ENCODE measurements around the gene MBD2.

DNA sequence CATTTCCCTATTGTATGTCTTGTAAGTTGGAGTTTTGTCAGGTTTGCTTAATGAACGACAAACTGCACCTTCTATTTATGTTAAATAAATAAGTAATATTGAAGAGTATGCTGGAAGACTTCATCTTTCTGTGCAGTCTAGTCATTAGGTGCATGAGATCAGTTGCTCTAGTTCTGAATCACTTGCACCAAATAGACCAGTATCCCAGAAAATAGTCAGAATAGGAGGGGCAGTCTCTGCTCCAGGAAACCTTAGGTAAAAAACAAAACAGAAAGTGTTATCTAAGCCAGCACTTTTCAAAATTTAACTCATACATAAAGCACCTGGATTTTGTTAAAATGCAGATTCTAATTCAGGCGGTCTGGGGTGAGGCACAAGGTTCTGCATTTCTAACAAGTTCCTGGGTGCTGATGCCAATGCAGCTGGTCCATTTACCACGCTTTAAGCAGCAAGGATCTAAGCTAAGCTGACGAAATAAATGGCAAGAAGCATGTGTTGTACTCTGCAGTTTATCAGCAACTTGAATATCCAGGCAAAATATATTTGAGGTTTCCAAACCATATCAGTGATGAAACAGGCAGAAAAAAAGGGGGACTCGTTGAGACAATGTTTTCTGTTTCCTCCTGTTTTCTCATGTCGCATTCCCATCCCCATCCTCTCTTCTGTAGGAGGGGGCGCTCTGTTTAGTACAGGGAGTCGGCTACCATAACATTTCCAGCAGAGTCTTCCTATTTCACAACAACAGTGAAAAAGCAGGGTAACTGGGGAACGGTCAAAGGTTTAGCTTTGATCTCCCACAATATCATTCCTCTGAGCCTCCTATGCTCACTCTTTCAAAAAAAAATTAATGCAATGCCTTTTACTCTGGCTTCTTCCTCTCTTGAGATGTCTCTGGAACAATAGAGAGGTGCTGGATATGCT lies 106.4 kb downstream of the MBD2 start:
- TF ChIP-seq, protein P1, sequence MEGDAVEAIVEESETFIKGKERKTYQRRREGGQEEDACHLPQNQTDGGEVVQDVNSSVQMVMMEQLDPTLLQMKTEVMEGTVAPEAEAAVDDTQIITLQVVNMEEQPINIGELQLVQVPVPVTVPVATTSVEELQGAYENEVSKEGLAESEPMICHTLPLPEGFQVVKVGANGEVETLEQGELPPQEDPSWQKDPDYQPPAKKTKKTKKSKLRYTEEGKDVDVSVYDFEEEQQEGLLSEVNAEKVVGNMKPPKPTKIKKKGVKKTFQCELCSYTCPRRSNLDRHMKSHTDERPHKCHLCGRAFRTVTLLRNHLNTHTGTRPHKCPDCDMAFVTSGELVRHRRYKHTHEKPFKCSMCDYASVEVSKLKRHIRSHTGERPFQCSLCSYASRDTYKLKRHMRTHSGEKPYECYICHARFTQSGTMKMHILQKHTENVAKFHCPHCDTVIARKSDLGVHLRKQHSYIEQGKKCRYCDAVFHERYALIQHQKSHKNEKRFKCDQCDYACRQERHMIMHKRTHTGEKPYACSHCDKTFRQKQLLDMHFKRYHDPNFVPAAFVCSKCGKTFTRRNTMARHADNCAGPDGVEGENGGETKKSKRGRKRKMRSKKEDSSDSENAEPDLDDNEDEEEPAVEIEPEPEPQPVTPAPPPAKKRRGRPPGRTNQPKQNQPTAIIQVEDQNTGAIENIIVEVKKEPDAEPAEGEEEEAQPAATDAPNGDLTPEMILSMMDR (conservative IDR thresholded peaks at IDR 0.05; ENCODE audit: low read length) = no peak
- TF ChIP-seq EZH2phosphoT487 (IDR thresholded peaks at IDR 0.05; ENCODE audit: borderline replicate concordance, low read depth, low read length) = no peak
